GM10248 (cell line): Measurements from ENCODE around the gene YBEY.

Source experiments
- CTCF ChIA-PET: fragments of 300-600 bp; sonication (Branson Sonifier 250); formaldehyde crosslinking; extraction: SDS; loops from one replicate; lab custom pipeline; 2021; ENCODE audit warnings: antibody characterized with exemption; lab: Yijun Ruan, JAX
- POLR2A ChIA-PET: fragments of 350-650 bp; sonication (Branson Sonifier 250); formaldehyde crosslinking; extraction: SDS; loops from one replicate; lab custom pipeline; 2020; ENCODE audit warnings: antibody characterized with exemption; lab: Yijun Ruan, JAX
- DNase-seq: peaks from one replicate; pipeline ENCODE4 v3.0.0; 2012; ENCODE audit errors: extremely low spot score
- CTCF ChIP-seq: IDR thresholded peaks from 2 replicates; pipeline ENCODE4 v1.5.1; 2012; ENCODE audit warnings: mild to moderate bottlenecking, low read depth; ENCODE audit errors: extremely low read depth, missing control alignments, control extremely low read depth

The YBEY gene

DNA sequence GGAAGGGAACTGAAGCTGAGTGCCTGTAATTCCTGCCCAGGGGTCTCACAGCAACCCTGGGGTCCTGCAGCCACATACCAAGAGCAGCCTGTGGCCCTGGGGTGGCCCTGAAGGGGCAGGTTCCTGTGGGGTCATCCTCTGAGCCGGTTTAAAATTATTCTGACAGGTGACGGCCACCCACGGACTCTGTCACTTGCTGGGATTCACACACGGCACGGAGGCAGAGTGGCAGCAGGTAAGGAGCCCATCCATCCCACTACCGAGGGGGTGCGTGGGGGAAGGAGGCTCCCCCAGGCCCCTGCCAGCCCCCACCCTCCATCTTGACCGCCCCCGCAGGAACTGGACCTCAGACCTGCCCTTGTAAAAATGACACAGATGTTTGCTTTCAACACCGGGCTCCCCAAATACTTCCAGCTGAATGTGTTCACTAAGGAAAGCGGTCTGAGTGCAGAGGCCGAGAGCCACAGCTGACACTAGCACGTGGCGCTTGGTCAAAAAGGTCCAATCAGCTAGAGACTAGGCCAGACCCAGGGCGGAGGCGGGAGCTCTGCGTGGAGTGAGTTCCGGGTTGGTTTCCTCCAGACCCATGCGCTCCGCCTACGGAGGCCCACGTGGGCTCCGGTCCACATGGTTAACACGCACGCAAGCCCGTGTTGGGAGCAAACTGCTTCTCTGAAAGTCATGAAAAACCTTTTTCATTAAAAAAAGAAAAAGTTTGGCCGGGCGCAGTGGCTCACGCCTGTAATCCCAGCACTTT lies 10.0 kb downstream of the YBEY start:
- ChIA-PET CTCF (interaction anchor here (1.1 to 1.9 kb wide), 4 partner anchors 12 to 101 kb away, joined by 3 to 5 read pairs (median 3); a partner anchor contains a TSS), POLR2A (interaction anchor here (0.6 kb wide), 1 partner anchor 240 kb away, joined by 3 read pairs; no protein-coding TSS in a partner anchor)
- TF ChIP-seq CTCF = no peak
- DNase-seq = peak; percentile 65

GRCh38 chr21:46297338-46298271 lies 11.5 kb downstream of the YBEY start:
- POLR2A ChIA-PET = no interaction called here
- no peak for DNase-seq

DNA sequence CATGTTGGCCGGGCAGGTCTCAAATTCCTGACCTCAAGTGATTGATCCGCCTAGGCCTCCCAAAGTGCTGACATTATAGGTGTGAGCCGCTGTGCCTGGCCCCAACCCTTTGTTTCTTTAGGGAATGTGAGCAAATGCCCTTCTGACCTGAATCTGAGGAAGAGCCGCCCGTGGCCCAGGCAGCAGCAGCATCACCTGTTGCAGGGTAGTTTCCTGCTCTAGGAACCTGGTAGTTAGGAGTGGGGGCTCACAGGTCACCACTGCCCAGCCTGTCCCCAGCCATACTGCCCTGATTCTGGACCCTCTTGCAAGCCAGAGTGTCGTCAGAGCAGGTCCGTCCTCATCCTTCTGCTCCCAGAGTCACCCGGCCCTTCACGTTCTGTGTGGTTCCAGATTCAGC lies 13.0 kb downstream of the YBEY start:
- ChIA-PET POLR2A (interaction anchor here (0.7 kb wide), 1 partner anchor 45 kb away, joined by 3 read pairs; no protein-coding TSS in a partner anchor), CTCF (no interaction called here)

More at GRCh38 chr21:46297338-46298271, 11.5 kb downstream of the YBEY start:
- CTCF ChIA-PET = interaction anchor here (1.1 to 1.9 kb wide), 2 partner anchors 13 to 28 kb away, joined by 3 to 5 read pairs; a partner anchor contains a TSS
- TF ChIP-seq CTCF = no peak

GRCh38 chr21:46301759-46302158 lies 15.6 kb downstream of the YBEY start:
- POLR2A ChIA-PET = interaction anchor here (0.5 kb wide), 1 partner anchor 76 kb away, joined by 4 read pairs; no protein-coding TSS in a partner anchor
- no peak for TF ChIP-seq CTCF
- CTCF ChIA-PET = interaction anchor here (1.9 kb wide), 1 partner anchor 9 kb away, joined by 7 read pairs; no protein-coding TSS in a partner anchor
- no peak for DNase-seq

More for the DNA sequence above, 13.0 kb downstream of the YBEY start:
- DNase-seq = no peak
- TF ChIP-seq CTCF = no peak

DNA sequence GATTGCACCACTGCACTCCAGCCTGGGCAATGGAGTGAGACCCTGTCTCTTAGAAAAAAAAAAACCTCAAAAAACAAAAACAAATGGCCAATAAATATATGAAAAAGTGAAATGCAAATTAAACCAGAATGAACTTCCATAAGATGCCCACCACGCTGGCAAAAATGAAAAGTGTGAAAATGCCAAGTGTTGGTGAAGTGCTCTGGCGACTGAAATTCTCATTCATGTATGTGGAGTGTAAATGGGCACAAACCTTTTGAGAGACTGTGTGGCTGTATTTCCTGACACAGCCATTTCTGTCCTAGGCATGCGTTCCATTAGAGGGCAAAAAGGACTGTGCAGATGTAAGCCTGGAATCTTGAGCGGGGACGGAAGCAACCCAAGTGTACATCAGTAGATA lies 18.3 kb downstream of the YBEY start:
- POLR2A ChIA-PET = no interaction called here
- DNase-seq = no peak
- CTCF ChIA-PET = no interaction called here
- no peak for TF ChIP-seq CTCF

DNA sequence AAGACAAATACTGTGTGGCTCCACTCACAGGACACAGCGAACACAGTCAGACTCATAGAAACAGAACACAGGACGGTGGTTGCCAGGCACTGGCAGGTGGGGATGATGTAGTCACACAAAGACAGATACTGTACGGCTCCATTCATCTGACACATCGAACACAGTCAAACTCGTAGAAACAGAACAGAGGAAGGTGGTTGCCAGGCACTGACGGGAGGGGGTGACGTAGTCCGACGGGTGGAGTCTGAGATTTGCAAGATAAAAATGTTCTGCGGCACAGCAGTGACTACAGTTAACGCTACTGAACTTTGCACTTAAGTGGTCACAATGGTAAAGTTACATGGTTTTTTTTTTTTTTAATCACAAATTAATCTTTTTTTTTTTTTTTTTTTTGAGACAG lies 18.8 kb downstream of the YBEY start:
- ChIA-PET CTCF (no interaction called here), POLR2A (no interaction called here)
- DNase-seq = no peak
- TF ChIP-seq CTCF = no peak
